Measurements from ENCODE around the gene PHKA2. TPM values are rescaled to one million over a fixed set of nuclear protein-coding genes. Genes with fewer than 3 reads are reported as not detected.

Gene PHKA2, protein sequence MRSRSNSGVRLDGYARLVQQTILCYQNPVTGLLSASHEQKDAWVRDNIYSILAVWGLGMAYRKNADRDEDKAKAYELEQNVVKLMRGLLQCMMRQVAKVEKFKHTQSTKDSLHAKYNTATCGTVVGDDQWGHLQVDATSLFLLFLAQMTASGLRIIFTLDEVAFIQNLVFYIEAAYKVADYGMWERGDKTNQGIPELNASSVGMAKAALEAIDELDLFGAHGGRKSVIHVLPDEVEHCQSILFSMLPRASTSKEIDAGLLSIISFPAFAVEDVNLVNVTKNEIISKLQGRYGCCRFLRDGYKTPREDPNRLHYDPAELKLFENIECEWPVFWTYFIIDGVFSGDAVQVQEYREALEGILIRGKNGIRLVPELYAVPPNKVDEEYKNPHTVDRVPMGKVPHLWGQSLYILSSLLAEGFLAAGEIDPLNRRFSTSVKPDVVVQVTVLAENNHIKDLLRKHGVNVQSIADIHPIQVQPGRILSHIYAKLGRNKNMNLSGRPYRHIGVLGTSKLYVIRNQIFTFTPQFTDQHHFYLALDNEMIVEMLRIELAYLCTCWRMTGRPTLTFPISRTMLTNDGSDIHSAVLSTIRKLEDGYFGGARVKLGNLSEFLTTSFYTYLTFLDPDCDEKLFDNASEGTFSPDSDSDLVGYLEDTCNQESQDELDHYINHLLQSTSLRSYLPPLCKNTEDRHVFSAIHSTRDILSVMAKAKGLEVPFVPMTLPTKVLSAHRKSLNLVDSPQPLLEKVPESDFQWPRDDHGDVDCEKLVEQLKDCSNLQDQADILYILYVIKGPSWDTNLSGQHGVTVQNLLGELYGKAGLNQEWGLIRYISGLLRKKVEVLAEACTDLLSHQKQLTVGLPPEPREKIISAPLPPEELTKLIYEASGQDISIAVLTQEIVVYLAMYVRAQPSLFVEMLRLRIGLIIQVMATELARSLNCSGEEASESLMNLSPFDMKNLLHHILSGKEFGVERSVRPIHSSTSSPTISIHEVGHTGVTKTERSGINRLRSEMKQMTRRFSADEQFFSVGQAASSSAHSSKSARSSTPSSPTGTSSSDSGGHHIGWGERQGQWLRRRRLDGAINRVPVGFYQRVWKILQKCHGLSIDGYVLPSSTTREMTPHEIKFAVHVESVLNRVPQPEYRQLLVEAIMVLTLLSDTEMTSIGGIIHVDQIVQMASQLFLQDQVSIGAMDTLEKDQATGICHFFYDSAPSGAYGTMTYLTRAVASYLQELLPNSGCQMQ
- 10.2 to 12.6 TPM (median 11.9 TPM) in 5 replicates for total RNA-seq (2022; extraction: Qiagen RNA extraction; ENCODE audit: low read depth)

GRCh38 chrX:18983666-18984380 lies at the start of gene PHKA2:
Gene PHKA2 (minus strand): TSS chrX:18984114. CDS start chrX:18983932, 182 bp downstream.

Other genes with a start within 250 kb of the PHKA2 start
- 5.4 to 6.9 TPM (median 6.4 TPM) in 5 replicates for gene ADGRG2, start 138.4 kb upstream of the PHKA2 start, total RNA-seq (2022; extraction: Qiagen RNA extraction; ENCODE audit: low read depth)